ENCODE measurements around the gene ERVH48-1.

DNA sequence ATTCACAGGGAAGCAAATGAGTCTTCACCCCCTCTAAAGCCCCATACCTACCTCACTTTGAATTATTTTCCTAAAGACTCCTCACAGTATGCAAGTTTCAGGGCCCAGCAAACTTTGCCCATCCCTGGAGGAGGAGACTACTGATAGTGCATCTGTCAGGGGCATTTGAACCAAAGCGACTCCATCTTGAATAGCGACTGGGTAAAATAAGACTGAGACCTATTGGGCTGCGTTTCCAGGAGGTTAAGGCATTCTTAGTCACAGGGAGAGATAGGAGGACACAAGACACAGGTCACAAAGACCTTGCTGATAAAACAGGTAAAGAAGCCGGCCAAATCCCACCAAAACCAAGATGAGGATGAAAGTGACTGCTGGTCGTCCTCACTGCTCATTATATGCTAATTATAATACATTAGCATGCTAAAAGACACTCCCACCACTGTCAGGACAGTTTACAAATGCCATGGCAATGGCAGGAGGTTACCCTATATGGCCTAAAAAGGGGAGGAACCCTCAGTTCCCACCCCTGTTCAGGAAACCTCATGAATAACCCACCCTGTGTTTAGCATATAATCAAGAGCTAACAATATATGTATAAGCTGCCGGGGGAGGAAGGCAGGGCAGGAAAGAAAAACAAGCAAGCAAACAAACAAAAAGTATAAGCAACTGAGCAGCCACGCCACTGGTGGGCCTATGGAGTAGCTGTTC, 45.7 kb upstream of the ERVH48-1 start:
- TF ChIP-seq, protein P1, sequence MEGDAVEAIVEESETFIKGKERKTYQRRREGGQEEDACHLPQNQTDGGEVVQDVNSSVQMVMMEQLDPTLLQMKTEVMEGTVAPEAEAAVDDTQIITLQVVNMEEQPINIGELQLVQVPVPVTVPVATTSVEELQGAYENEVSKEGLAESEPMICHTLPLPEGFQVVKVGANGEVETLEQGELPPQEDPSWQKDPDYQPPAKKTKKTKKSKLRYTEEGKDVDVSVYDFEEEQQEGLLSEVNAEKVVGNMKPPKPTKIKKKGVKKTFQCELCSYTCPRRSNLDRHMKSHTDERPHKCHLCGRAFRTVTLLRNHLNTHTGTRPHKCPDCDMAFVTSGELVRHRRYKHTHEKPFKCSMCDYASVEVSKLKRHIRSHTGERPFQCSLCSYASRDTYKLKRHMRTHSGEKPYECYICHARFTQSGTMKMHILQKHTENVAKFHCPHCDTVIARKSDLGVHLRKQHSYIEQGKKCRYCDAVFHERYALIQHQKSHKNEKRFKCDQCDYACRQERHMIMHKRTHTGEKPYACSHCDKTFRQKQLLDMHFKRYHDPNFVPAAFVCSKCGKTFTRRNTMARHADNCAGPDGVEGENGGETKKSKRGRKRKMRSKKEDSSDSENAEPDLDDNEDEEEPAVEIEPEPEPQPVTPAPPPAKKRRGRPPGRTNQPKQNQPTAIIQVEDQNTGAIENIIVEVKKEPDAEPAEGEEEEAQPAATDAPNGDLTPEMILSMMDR (IDR thresholded peaks at IDR 0.05 in 8 of 11, conservative IDR thresholded peaks at IDR 0.05 in 3 of 11) = no peak
- TF ChIP-seq POLR2AphosphoS5 (IDR thresholded peaks at IDR 0.05) = no peak

Measured in spleen (tissue), 7 donors.